H1 (cell line): ENCODE measurements around the gene GLYR1. TPM values are rescaled to one million over a fixed set of nuclear protein-coding genes. Genes with fewer than 3 reads are reported as not detected.

ENCODE experiments used
- CTCF ChIA-PET: fragments of 300-600 bp; sonication (Branson Sonifier 250); formaldehyde crosslinking; loops from one replicate; lab custom pipeline; 2021; ENCODE audit not compliant: partially characterized antibody; lab: Charles Lee
- POLR2A ChIA-PET: fragments of 300-600 bp; sonication (Branson Sonifier 250); formaldehyde crosslinking; loops from one replicate; lab custom pipeline; 2021; ENCODE audit warnings: inconsistent platforms; ENCODE audit not compliant: partially characterized antibody; lab: Charles Lee
- DNase-seq, 2 experiments: peaks; one replicate each; pipeline versions ENCODE4 v3.0.0 to v3.0.0-alpha.2; 2010 to 2022; ENCODE audit warnings: low spot score in 2 of 2, low read depth in 1 of 2, mixed read lengths in 1 of 2
- FAIRE-seq: peaks from 2 replicates; lab custom pipeline; 2011; peaks lifted over from hg19 to GRCh38; lab: Jason Lieb, UNC
- H2AFZ ChIP-seq: 2 replicates; pipeline ENCODE4 v1.8.1; 2012; ENCODE audit warnings: low read length, inconsistent platforms
- H2AK5ac ChIP-seq: 2 replicates; pipeline ENCODE4 v1.6.1; 2013; ENCODE audit warnings: low read depth, low read length
- H2BK120ac ChIP-seq: replicated peaks from 2 replicates; pipeline ENCODE3; 2013; ENCODE audit warnings: low read depth, low read length, inconsistent platforms
- H2BK12ac ChIP-seq: 2 replicates; pipeline ENCODE4 v1.6.1; 2013; ENCODE audit warnings: low read depth, low read length
- H2BK15ac ChIP-seq: 2 replicates; pipeline ENCODE4 v1.6.1; 2013; ENCODE audit warnings: low read length
- H2BK20ac ChIP-seq: 2 replicates; pipeline ENCODE4 v1.6.1; 2013; ENCODE audit warnings: low read length
- H2BK5ac ChIP-seq: 2 replicates; pipeline ENCODE4 v1.6.1; 2013; ENCODE audit warnings: low read depth, low read length
- H3K14ac ChIP-seq: 2 replicates; pipeline ENCODE4 v1.6.1; 2013; ENCODE audit warnings: inconsistent platforms; ENCODE audit not compliant: insufficient read length
- H3K18ac ChIP-seq: 2 replicates; pipeline ENCODE4 v1.6.1; 2013; ENCODE audit warnings: low read length; ENCODE audit errors: extremely low read depth
- H3K23ac ChIP-seq: 2 replicates; pipeline ENCODE4 v1.6.1; 2013; ENCODE audit warnings: inconsistent platforms; ENCODE audit not compliant: insufficient read length
- H3K23me2 ChIP-seq: 2 replicates; pipeline ENCODE4 v1.6.1; 2013; ENCODE audit warnings: low read depth, low read length
- H3K27ac ChIP-seq: 2 replicates; pipeline ENCODE4 v1.6.1; 2011; ENCODE audit warnings: low read depth, low read length, inconsistent platforms
- H3K27me3 ChIP-seq, 4 experiments: replicated peaks in 1 of 4; 1 replicate in 1 of 4; 2 replicates in 3 of 4; pipeline versions ENCODE4 v1.6.1 to v1.8.1; 2011 to 2013; ENCODE audit warnings: low read length in 3 of 4, mild to moderate bottlenecking in 3 of 4, inconsistent platforms in 2 of 4, mixed read lengths in 2 of 4, moderate library complexity in 1 of 4; ENCODE audit not compliant: control insufficient read depth in 3 of 4, insufficient read depth in 3 of 4; ENCODE audit errors: extremely low read depth in 1 of 4
- H3K36me3 ChIP-seq, 4 experiments: 2 replicates each; pipeline versions ENCODE4 v1.6.1 to v1.8.1; 2011 to 2013; ENCODE audit warnings: mild to moderate bottlenecking in 4 of 4, low read length in 3 of 4, moderate library complexity in 2 of 4, control low read depth in 1 of 4, inconsistent platforms in 1 of 4; ENCODE audit not compliant: insufficient read depth in 4 of 4, control insufficient read depth in 2 of 4
- H3K4ac ChIP-seq: replicated peaks from 2 replicates; pipeline ENCODE3; 2013; ENCODE audit warnings: low read length, low read depth, mixed read lengths, inconsistent platforms; ENCODE audit not compliant: insufficient read length
- H3K4me1 ChIP-seq, 4 experiments: replicated peaks in 1 of 4; 1 replicate in 1 of 4; 2 replicates in 3 of 4; pipeline versions ENCODE4 v1.6.1 to v1.8.1; 2011 to 2013; ENCODE audit warnings: low read length in 3 of 4, inconsistent platforms in 2 of 4, mixed read lengths in 1 of 4; ENCODE audit not compliant: insufficient read depth in 4 of 4, control insufficient read depth in 3 of 4
- H3K4me2 ChIP-seq, 2 experiments: 2 replicates each; pipeline versions ENCODE4 v1.6.1 to v1.8.1; 2011 to 2013; ENCODE audit warnings: low read depth in 2 of 2, low read length in 2 of 2, control low read depth in 1 of 2, inconsistent platforms in 1 of 2, mild to moderate bottlenecking in 1 of 2; ENCODE audit not compliant: insufficient read depth in 1 of 2
- H3K4me3 ChIP-seq, 4 experiments: fragments of 200-600, 300-600 bp in 1 of 4; sonication (generic), shearing (Covaris generic), sonication (Bioruptor Twin) in 1 of 4; 2 replicates each; pipeline versions ENCODE4 v1.5.1 to v1.8.1; 2011 to 2016; ENCODE audit warnings: low read length in 4 of 4, low read depth in 3 of 4, control low read depth in 2 of 4, inconsistent platforms in 2 of 4, mild to moderate bottlenecking in 2 of 4, mixed read lengths in 1 of 4, moderate library complexity in 1 of 4; ENCODE audit not compliant: insufficient read depth in 2 of 4; ENCODE audit errors: extremely low read depth in 1 of 4
- H3K56ac ChIP-seq: replicated peaks from 2 replicates; pipeline ENCODE3; 2013; ENCODE audit warnings: low read depth, mild to moderate bottlenecking, mixed read lengths, low read length, inconsistent platforms; ENCODE audit not compliant: insufficient read length
- H3K79me1 ChIP-seq: 2 replicates; pipeline ENCODE4 v1.6.1; 2013; ENCODE audit warnings: low read depth, low read length, control low read depth
- H3K79me2 ChIP-seq, 2 experiments: 2 replicates each; pipeline versions ENCODE4 v1.6.1 to v1.8.1; 2012 to 2013; ENCODE audit warnings: low read length in 2 of 2, mild to moderate bottlenecking in 2 of 2, inconsistent platforms in 1 of 2; ENCODE audit not compliant: insufficient read depth in 2 of 2, control insufficient read depth in 1 of 2
- H3K9ac ChIP-seq, 4 experiments: replicated peaks in 1 of 4; 1 replicate in 1 of 4; 2 replicates in 3 of 4; pipeline versions ENCODE4 v1.6.1 to v1.8.1; 2011 to 2013; ENCODE audit warnings: low read depth in 3 of 4, low read length in 3 of 4, control low read depth in 2 of 4, mild to moderate bottlenecking in 2 of 4, moderate library complexity in 2 of 4, inconsistent platforms in 1 of 4; ENCODE audit errors: extremely low read depth in 1 of 4
- H3K9me3 ChIP-seq, 2 experiments: 2 replicates each; pipeline versions ENCODE4 v1.6.1 to v1.8.1; 2012 to 2013; ENCODE audit warnings: mild to moderate bottlenecking in 2 of 2, moderate library complexity in 2 of 2, control low read depth in 1 of 2, inconsistent platforms in 1 of 2, low read depth in 1 of 2, low read length in 1 of 2, mixed read lengths in 1 of 2; ENCODE audit not compliant: insufficient read depth in 2 of 2
- H4K20me1 ChIP-seq, 2 experiments: replicated peaks in 1 of 2; 2 replicates each; pipeline versions ENCODE3 to v1.8.1; 2011 to 2013; ENCODE audit warnings: inconsistent platforms in 2 of 2, low read length in 2 of 2, mild to moderate bottlenecking in 1 of 2; ENCODE audit not compliant: insufficient read depth in 2 of 2, control insufficient read depth in 1 of 2
- H4K5ac ChIP-seq: 2 replicates; pipeline ENCODE4 v1.6.1; 2013; ENCODE audit warnings: low read length, low read depth, mixed read lengths, inconsistent platforms; ENCODE audit not compliant: insufficient read length
- H4K8ac ChIP-seq: 2 replicates; pipeline ENCODE4 v1.8.0; 2013; ENCODE audit warnings: mild to moderate bottlenecking, moderate library complexity, low read length, inconsistent platforms; ENCODE audit not compliant: insufficient read depth; ENCODE audit errors: extremely low read depth
- H4K91ac ChIP-seq: replicated peaks from 2 replicates; pipeline ENCODE3; 2013; ENCODE audit warnings: low read length, mixed read lengths, inconsistent platforms; ENCODE audit not compliant: insufficient read length
- BRCA1 ChIP-seq: IDR thresholded peaks from 2 replicates; pipeline ENCODE4 v1.6.1; 2012; ENCODE audit warnings: low read depth, low read length, improper control_type of control experiment
- FOSL1 ChIP-seq: IDR thresholded peaks from 2 replicates; pipeline ENCODE4 v1.6.1; 2011; ENCODE audit warnings: mild to moderate bottlenecking, low read depth, low read length, moderate library complexity; ENCODE audit not compliant: insufficient read depth
- GABPA ChIP-seq: IDR thresholded peaks from 2 replicates; pipeline ENCODE4 v1.6.1; 2011; ENCODE audit warnings: mild to moderate bottlenecking, low read length, moderate library complexity, borderline replicate concordance; ENCODE audit not compliant: insufficient read depth
- KDM5A ChIP-seq: fragments of 200-600 bp; IDR thresholded peaks from 2 replicates; pipeline ENCODE4 v1.7.1; 2012; ENCODE audit warnings: mild to moderate bottlenecking, low read length, inconsistent platforms, mixed read lengths
- POLR2A ChIP-seq, 2 experiments: IDR thresholded peaks; 1 replicate in 1 of 2; 2 replicates in 1 of 2; pipeline ENCODE4 v1.6.1; 2011; ENCODE audit warnings: low read depth in 2 of 2, low read length in 2 of 2, mild to moderate bottlenecking in 2 of 2; ENCODE audit errors: control extremely low read depth in 1 of 2
- WGBS, 2 experiments: shearing (Covaris generic) in 1 of 2; methylation state at CpG; one replicate each; pipeline versions ENCODE4 v1.1.6 to v1.1.7; 2013 to 2015; ENCODE audit warnings: low lambda C conversion rate in 2 of 2, mixed read lengths in 2 of 2, inconsistent platforms in 1 of 2, low coverage in 1 of 2, missing lambda C conversion rate in 1 of 2; ENCODE audit not compliant: insufficient replicate concordance in 2 of 2, insufficient coverage in 1 of 2, insufficient read length in 1 of 2; ENCODE audit errors: extremely low coverage in 1 of 2, missing lambda C conversion rate in 1 of 2; 5-methylcytosine and 5-hydroxymethylcytosine counted together
- polyA plus RNA-seq, 7 experiments: library from polyadenylated mRNA; depleted of rRNA in 3 of 7; stranded (reverse) in 5 of 7; unstranded in 2 of 7; fragments of >200 nt in 5 of 7; fragments of 200-250 nt in 2 of 7; gene quantifications; 1 replicate in 5 of 7; 2 replicates in 1 of 7; 4 replicates in 1 of 7; pipeline versions ENCODE4 v1.2.1 to v1.2.3, GENCODE V29; 2011 to 2013; ENCODE audit warnings: missing spikeins in 2 of 7, mixed read lengths in 2 of 7
- total RNA-seq: library from RNA; stranded (reverse); fragmentation: NEBNext Ultra II Directional; extraction: Animal tissue kit (Norgen Biotek cat#: 25700); gene quantifications from 2 replicates; pipeline ENCODE4 v1.2.1, GENCODE V29; 2021

The GLYR1 gene
- total and polyA plus RNA-seq, 2 of the 8 experiments (the other 6 are each of a cell fraction or from before 2014, with no cell fraction given), result 50.2 to 115 TPM

DNA sequence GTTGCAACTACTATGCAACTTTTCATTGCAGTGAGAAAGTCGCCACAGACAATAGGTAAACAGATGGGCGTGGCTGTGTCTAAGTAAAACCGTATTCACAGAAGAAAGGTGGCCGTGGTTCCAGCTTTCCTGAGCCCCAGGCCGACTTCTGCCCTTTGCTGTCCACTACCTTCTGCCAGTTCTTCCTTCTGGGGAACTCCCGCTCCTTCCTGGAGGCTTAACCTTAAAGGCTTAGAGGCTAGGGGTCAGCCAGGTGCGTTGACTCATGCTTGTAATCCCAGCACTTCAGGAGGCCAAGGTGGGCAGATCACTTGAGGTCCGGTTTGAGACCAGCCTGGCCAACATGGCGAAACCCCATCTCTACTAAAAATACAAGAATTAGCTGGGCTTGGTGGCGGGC is 56.8 kb downstream of the GLYR1 start:
- Histone ChIP-seq H4K91ac (no peak overlapping the region), H3K18ac (no peak overlapping the region), H3K14ac (no peak overlapping the region), H4K20me1 (no peaks in the 10 kb centered on the region), H3K4me2 (no peak overlapping the region), H3K23me2 (no peaks in the 10 kb centered on the region), H2BK15ac (no peak overlapping the region), H3K56ac (no peak overlapping the region), H3K27me3 (no peaks in the 10 kb centered on the region; a peak in 1 of 7 replicates), H4K8ac (no peak overlapping the region), H3K79me2 (no peaks in the 10 kb centered on the region), H2AFZ (no peak overlapping the region), H3K4ac (no peak overlapping the region), H2BK12ac (no peak overlapping the region), H4K5ac (no peak overlapping the region), H3K9me3 (no peaks in the 10 kb centered on the region), H2AK5ac (no peak overlapping the region), H3K36me3 (no peaks in the 10 kb centered on the region), H2BK120ac (no peak overlapping the region), H3K27ac (no peak overlapping the region), H3K9ac (no peak overlapping the region), H2BK20ac (no peak overlapping the region), H3K4me3 (no peak overlapping the region), H3K79me1 (no peaks in the 10 kb centered on the region), H3K4me1 (peaks cover 0 to 13% (median 4%) of the 10 kb centered on the region in 4 experiments; a peak in 5 of 7 replicates), H2BK5ac (no peak overlapping the region), H3K23ac (no peak overlapping the region)
- DNase-seq (no peak), FAIRE-seq (no peak)
- CTCF ChIA-PET, result interaction anchor here (0.7 to 0.9 kb wide), 2 partner anchors 205 to 283 kb away, joined by 3 read pairs; no protein-coding TSS in a partner anchor
- 89% methylated on average over 10 of the region's 10 CpGs; no CpG with 5 or more reads in 1 of the 2 experiments for whole genome bisulfite sequencing, 2 experiments
- POLR2A ChIA-PET, result interaction anchor here (0.6 to 4.7 kb wide), 2 partner anchors 12 to 18 kb away, joined by 3 to 21 read pairs; partner anchors contain the start of gene ROGDI
- TF ChIP-seq KDM5A, result no peak
- no peak for TF ChIP-seq GABPA
- no peak for TF ChIP-seq BRCA1
- no peak for TF ChIP-seq FOSL1
- TF ChIP-seq POLR2A (IDR thresholded peaks at IDR 0.05; ENCODE audit: control extremely low read depth in 1 of 2, low read depth in 2 of 2, low read length in 2 of 2), result no peak
